HUES48 (cell line): ENCODE results near the gene ARL8A.
"Not testable (repeated sequence)": the region's sequence is repeated elsewhere in the genome, so short reads cannot be mapped to it uniquely, and the experiment has no call there.

Experiments
- H3K27ac ChIP-seq: one replicate; pipeline ENCODE4 v1.7.0; 2013; ENCODE audit warnings: low read depth, low read length, inconsistent platforms
- H3K27me3 ChIP-seq: 2 replicates; pipeline ENCODE4 v1.6.1; 2013; ENCODE audit warnings: mild to moderate bottlenecking, low read length; ENCODE audit not compliant: control insufficient read depth, insufficient read depth
- H3K36me3 ChIP-seq: 2 replicates; pipeline ENCODE4 v1.6.1; 2013; ENCODE audit warnings: low read length; ENCODE audit not compliant: control insufficient read depth, insufficient read depth
- H3K4me1 ChIP-seq: 2 replicates; pipeline ENCODE4 v1.6.1; 2013; ENCODE audit warnings: mild to moderate bottlenecking, low read length; ENCODE audit not compliant: control insufficient read depth, insufficient read depth
- H3K4me3 ChIP-seq: 2 replicates; pipeline ENCODE4 v1.5.1; 2013; ENCODE audit warnings: mild to moderate bottlenecking, low read depth, low read length
- H3K9ac ChIP-seq: 2 replicates; pipeline ENCODE4 v1.6.1; 2013; ENCODE audit warnings: mild to moderate bottlenecking, low read depth, low read length, moderate library complexity
- H3K9me3 ChIP-seq: 2 replicates; pipeline ENCODE4 v1.6.1; 2013; ENCODE audit warnings: low read length; ENCODE audit not compliant: control insufficient read depth, insufficient read depth

The ARL8A gene

GRCh38 chr1:202145744-202146140 lies 1.2 kb upstream of the ARL8A start:
- H3K9ac ChIP-seq, H3K27me3 ChIP-seq, H3K4me3 ChIP-seq, H3K27ac ChIP-seq, H3K9me3 ChIP-seq, H3K36me3 ChIP-seq: not testable (repeated sequence)
- H3K4me1 ChIP-seq, result peaks cover 13% of the 10 kb centered on the region

- Histone ChIP-seq H3K4me1 (peaks cover 13% of the 10 kb centered on the region), H3K27me3 (0 out of 2 replicates have a peak, but pooled peaks cover 3% of the 10 kb centered on the region), H3K4me3 (peak overlapping the region; percentile 65), H3K27ac (peak overlapping the region; percentile 28), H3K9me3 (no peaks in the 10 kb centered on the region), H3K9ac (peak overlapping the region; percentile 66), H3K36me3 (0 out of 2 replicates have a peak, but pooled peaks cover 5% of the 10 kb centered on the region)
Observed at GRCh38 chr1:202145068-202145743, 669 bp upstream of the ARL8A start.

GRCh38 chr1:202143768-202144401 lies 652 bp downstream of the ARL8A start:
- Histone ChIP-seq H3K9me3 (no peaks in the 10 kb centered on the region), H3K9ac (peak overlapping the region; percentile 66), H3K36me3 (peaks cover 7% of the 10 kb centered on the region; the same call in 1 of the 2 replicates), H3K4me1 (peaks cover 13% of the 10 kb centered on the region), H3K27me3 (0 out of 2 replicates have a peak, but pooled peaks cover 3% of the 10 kb centered on the region), H3K4me3 (peak overlapping the region; percentile 65), H3K27ac (peak overlapping the region; percentile 77)

GRCh38 chr1:202143011-202143767 lies 1.3 kb downstream of the ARL8A start:
- Histone ChIP-seq H3K27me3 (0 out of 2 replicates have a peak, but pooled peaks cover 3% of the 10 kb centered on the region), H3K4me3 (peak overlapping the region; percentile 65), H3K9me3 (no peaks in the 10 kb centered on the region), H3K36me3 (peaks cover 13% of the 10 kb centered on the region; the same call in 1 of the 2 replicates), H3K27ac (peak overlapping the region; percentile 77), H3K4me1 (peaks cover 13% of the 10 kb centered on the region), H3K9ac (peak overlapping the region; percentile 19; the same call in 1 of the 2 replicates)

GRCh38 chr1:202141468-202141867 lies 3.1 kb downstream of the ARL8A start:
- peaks cover 13% of the 10 kb centered on the region for H3K4me1 ChIP-seq
- not testable (repeated sequence) for H3K4me3 ChIP-seq, H3K9me3 ChIP-seq, H3K27me3 ChIP-seq, H3K27ac ChIP-seq, H3K9ac ChIP-seq
- peaks cover 14% of the 10 kb centered on the region; the same call in 1 of the 2 replicates for H3K36me3 ChIP-seq

- Histone ChIP-seq H3K9me3 (no peaks in the 10 kb centered on the region), H3K36me3 (peaks cover 18% of the 10 kb centered on the region; the same call in 1 of the 2 replicates), H3K27me3 (0 out of 2 replicates have a peak, but pooled peaks cover 3% of the 10 kb centered on the region), H3K9ac (no peak overlapping the region), H3K4me3 (no peak overlapping the region), H3K4me1 (peaks cover 13% of the 10 kb centered on the region), H3K27ac (no peak overlapping the region)
Observed at GRCh38 chr1:202140833-202141232, 3.7 kb downstream of the ARL8A start.

GRCh38 chr1:202135221-202135721 lies 9.3 kb downstream of the ARL8A start:
- Histone ChIP-seq H3K4me3 (no peak overlapping the region), H3K9ac (no peak overlapping the region), H3K27me3 (no peaks in the 10 kb centered on the region), H3K36me3 (peaks cover 40% of the 10 kb centered on the region), H3K27ac (no peak overlapping the region), H3K9me3 (no peaks in the 10 kb centered on the region), H3K4me1 (no peaks in the 10 kb centered on the region; the same call in 1 of the 2 replicates)

GRCh38 chr1:202134645-202135172 lies 9.8 kb downstream of the ARL8A start:
- Histone ChIP-seq H3K4me1 (no peaks in the 10 kb centered on the region; the same call in 1 of the 2 replicates), H3K27ac (no peak overlapping the region), H3K27me3 (no peaks in the 10 kb centered on the region), H3K9me3 (no peaks in the 10 kb centered on the region), H3K4me3 (no peak overlapping the region), H3K36me3 (peaks cover 40% of the 10 kb centered on the region), H3K9ac (no peak overlapping the region)

GRCh38 chr1:202133989-202134388 lies 10.5 kb downstream of the ARL8A start:
- H3K9ac ChIP-seq, result no peak overlapping the region
- no peaks in the 10 kb centered on the region for H3K9me3 ChIP-seq
- no peak overlapping the region for H3K27ac ChIP-seq
- no peak overlapping the region for H3K4me3 ChIP-seq
- peaks cover 39% of the 10 kb centered on the region for H3K36me3 ChIP-seq
- H3K4me1 ChIP-seq, result no peaks in the 10 kb centered on the region; the same call in 1 of the 2 replicates
- H3K27me3 ChIP-seq, result no peaks in the 10 kb centered on the region

GRCh38 chr1:202133496-202133895 lies 11.0 kb downstream of the ARL8A start:
- Histone ChIP-seq H3K4me3 (no peak overlapping the region), H3K27me3 (no peaks in the 10 kb centered on the region), H3K9ac (no peak overlapping the region), H3K27ac (no peak overlapping the region), H3K9me3 (no peaks in the 10 kb centered on the region), H3K36me3 (peaks cover 34% of the 10 kb centered on the region), H3K4me1 (no peaks in the 10 kb centered on the region; the same call in 1 of the 2 replicates)
